ENCODE data around the gene C17orf58.
"Not testable (repeated sequence)": the region's sequence is repeated elsewhere in the genome, so short reads cannot be mapped to it uniquely, and the experiment has no call there.

C17orf58 gene

GRCh38 chr17:67999291-67999911 is 3.1 kb upstream of the C17orf58 start:
- no peak for DNase-seq

- DNase-seq: no peak
Observed at GRCh38 chr17:67998466-67998865, 2.2 kb upstream of the C17orf58 start.

GRCh38 chr17:67995570-67996263 is 552 bp downstream of the C17orf58 start:
- DNase-seq: no peak

GRCh38 chr17:67994817-67995569 is 1.3 kb downstream of the C17orf58 start:
- DNase-seq: peak; percentile 41

GRCh38 chr17:67993998-67994361 is 2.3 kb downstream of the C17orf58 start:
- no peak for DNase-seq

GRCh38 chr17:67993153-67993997 is 2.9 kb downstream of the C17orf58 start:
- no peak for DNase-seq

- DNase-seq: no peak
Observed at GRCh38 chr17:67992548-67993152, 3.6 kb downstream of the C17orf58 start.

- DNase-seq: no peak
Observed at GRCh38 chr17:67990909-67991308, 5.4 kb downstream of the C17orf58 start.

- no peak for DNase-seq
Observed at GRCh38 chr17:67983383-67983688, 12.9 kb downstream of the C17orf58 start.

GRCh38 chr17:67982686-67983382 is 13.4 kb downstream of the C17orf58 start:
- no peak for DNase-seq

GRCh38 chr17:67982034-67982640 is 14.1 kb downstream of the C17orf58 start:
- DNase-seq: no peak

GRCh38 chr17:67980883-67981282 is 15.4 kb downstream of the C17orf58 start:
- not testable (repeated sequence) for DNase-seq

- no peak for DNase-seq
Observed at GRCh38 chr17:67980456-67980855, 15.8 kb downstream of the C17orf58 start.

- DNase-seq: not testable (repeated sequence)
Observed at GRCh38 chr17:67976306-67976705, 20.0 kb downstream of the C17orf58 start.

GRCh38 chr17:67974598-67975066 is 21.6 kb downstream of the C17orf58 start:
- DNase-seq: no peak

GRCh38 chr17:67974185-67974584 is 22.1 kb downstream of the C17orf58 start:
- DNase-seq: no peak

GRCh38 chr17:67970783-67971182 is 25.5 kb downstream of the C17orf58 start:
- no peak for DNase-seq

GRCh38 chr17:67963145-67963572 is 33.1 kb downstream of the C17orf58 start:
- DNase-seq: peak; percentile 81

GRCh38 chr17:67962156-67962555 is 34.1 kb downstream of the C17orf58 start:
- DNase-seq: not testable (repeated sequence)

- not testable (repeated sequence) for DNase-seq
Observed at GRCh38 chr17:67960276-67960675, 36.0 kb downstream of the C17orf58 start.

GRCh38 chr17:67959510-67959909 is 36.8 kb downstream of the C17orf58 start:
- no peak for DNase-seq
